HepG2 (cell line): Measurements from ENCODE around the gene COLGALT1. TPM values are rescaled to one million over a fixed set of nuclear protein-coding genes. Genes with fewer than 3 reads are reported as not detected.

Experiments used
- CHD4 ChIP-seq: fragments of 200-600 bp; sonication (generic); IDR thresholded peaks from 2 replicates; pipeline ENCODE4 v1.7.0; 2017; ENCODE audit warnings: mild to moderate bottlenecking, low read length, borderline replicate concordance
- DZIP1 ChIP-seq: sonication (generic); formaldehyde crosslinking; IDR thresholded peaks from 2 replicates; pipeline ENCODE4 v1.5.0; 2020; ENCODE audit warnings: mild to moderate bottlenecking, missing genetic modification reagents
- IRF1 ChIP-seq: sonication (generic); formaldehyde crosslinking; IDR thresholded peaks from 2 replicates; pipeline ENCODE4 v1.4.0; 2020; ENCODE audit warnings: low read depth, mild to moderate bottlenecking, missing genetic modification reagents
- RNF219 ChIP-seq: sonication (generic); formaldehyde crosslinking; IDR thresholded peaks from 2 replicates; pipeline ENCODE4 v1.5.0; 2020; ENCODE audit warnings: mild to moderate bottlenecking, missing genetic modification reagents
- SNAPC5 ChIP-seq: sonication (generic); formaldehyde crosslinking; IDR thresholded peaks from 2 replicates; pipeline ENCODE4 v1.8.1; 2023; ENCODE audit warnings: mild to moderate bottlenecking, missing genetic modification reagents, borderline replicate concordance
- ZBTB26 ChIP-seq: IDR thresholded peaks from 2 replicates; pipeline ENCODE4 v1.6.1; 2016; ENCODE audit warnings: missing compliant biosample characterization, missing genetic modification reagents, borderline replicate concordance
- ZBTB40 ChIP-seq, 2 experiments: fragments of 450-650 bp in 1 of 2; sonication (generic) in 1 of 2; formaldehyde crosslinking in 1 of 2; IDR thresholded peaks; 2 replicates each; pipeline versions ENCODE4 v1.6.1 to v1.8.0; 2016 to 2022; ENCODE audit warnings: antibody characterized with exemption in 1 of 2, mild to moderate bottlenecking in 1 of 2, missing genetic modification reagents in 1 of 2
- ZNF564 ChIP-seq: sonication (generic); formaldehyde crosslinking; IDR thresholded peaks from 2 replicates; pipeline ENCODE4 v1.8.1; 2023; ENCODE audit warnings: mild to moderate bottlenecking, missing genetic modification reagents
- ZNF607 ChIP-seq: sonication (generic); formaldehyde crosslinking; IDR thresholded peaks from 2 replicates; pipeline ENCODE4 v1.5.1; 2020; ENCODE audit warnings: missing genetic modification reagents, mild to moderate bottlenecking, borderline replicate concordance
- polyA plus RNA-seq, 8 experiments: library from polyadenylated mRNA; depleted of rRNA in 3 of 8; stranded (reverse) in 7 of 8; unstranded in 1 of 8; fragments of >200 nt; fragmentation: Illumina TruSeq in 4 of 8; extraction: Trizol in 4 of 8; gene quantifications; 2 replicates each; pipeline versions ENCODE4 v1.2.1 to v1.2.3, GENCODE V29; 2011 to 2016; ENCODE audit warnings: low read depth in 4 of 8, missing spikeins in 1 of 8, mixed read lengths in 1 of 8; ENCODE audit not compliant: insufficient read depth in 1 of 8
- total RNA-seq, 5 experiments: library from RNA; depleted of rRNA; stranded (reverse); fragments of >200 nt; fragmentation: Illumina TruSeq; extraction: Trizol; gene quantifications; 2 replicates each; pipeline ENCODE4 v1.2.3, GENCODE V29; 2016; ENCODE audit warnings: low read depth in 1 of 5

Gene COLGALT1
- total and polyA plus RNA-seq, 2 of the 13 experiments (the other 11 are each of a cell fraction or from before 2014, with no cell fraction given) = 58.0 to 211 TPM

GRCh38 chr19:17605761-17606589 lies 50.5 kb downstream of the COLGALT1 start (continued):
- no peak for TF ChIP-seq ZBTB40 (IDR thresholded peaks at IDR 0.05)
- peak; percentile 83 for TF ChIP-seq ZBTB40 (CRISPR knock-in tag; IDR thresholded peaks at IDR 0.05)
- peak; percentile 97 for TF ChIP-seq ZNF564 (CRISPR knock-in tag)
- peak; percentile 92 for TF ChIP-seq IRF1 (CRISPR knock-in tag)
- TF ChIP-seq CHD4 = no peak
- TF ChIP-seq SNAPC5 (CRISPR knock-in tag) = peak; percentile 95
- TF ChIP-seq RNF219 (CRISPR knock-in tag) = no peak; the same call in 1 of the 2 replicates
- TF ChIP-seq ZBTB26 (CRISPR knock-in tag) = peak; percentile 80
- peak; percentile 100 for TF ChIP-seq ZNF607 (CRISPR knock-in tag)
- TF ChIP-seq DZIP1 (CRISPR knock-in tag) = peak; percentile 98
